ENCODE measurements around the gene EIF4E1B. TPM values are rescaled to one million over a fixed set of nuclear protein-coding genes. Genes with fewer than 3 reads are reported as not detected.

The EIF4E1B gene
- total and polyA plus RNA-seq, 4 donors = not detected

DNA sequence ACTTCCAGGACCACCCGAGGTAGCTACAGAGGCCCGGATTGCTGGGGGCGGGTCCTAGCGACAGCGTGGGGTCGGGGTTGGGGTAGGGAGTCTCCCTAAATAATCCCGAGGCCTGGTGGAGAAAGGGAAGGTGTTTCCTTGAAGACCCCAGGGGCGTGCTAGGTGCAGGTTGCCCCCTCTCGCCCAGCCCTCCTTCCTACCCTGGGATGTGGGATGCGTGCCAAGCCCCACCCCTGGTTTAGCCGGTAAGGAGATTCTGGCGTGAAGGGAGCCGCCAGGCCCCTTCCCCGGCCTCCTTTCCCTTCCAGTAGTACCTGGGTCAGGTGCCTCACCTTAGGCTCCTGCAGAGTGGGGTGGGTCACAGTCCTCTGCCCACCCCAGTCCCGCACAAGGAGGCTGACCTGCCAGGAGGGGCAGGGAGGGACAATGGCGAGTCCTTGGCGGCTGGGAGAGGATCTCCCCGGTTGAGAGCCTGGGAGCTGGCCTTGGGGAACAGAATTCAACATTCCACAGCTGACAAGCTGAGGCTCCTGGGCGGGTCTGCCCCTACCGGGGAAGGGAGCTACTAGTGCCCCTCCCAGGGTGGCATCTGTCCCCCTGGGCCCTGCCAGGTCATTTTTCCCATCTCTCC is 17.5 kb downstream of the EIF4E1B start:
- Histone ChIP-seq H3K4me3 (ENCODE audit: low read depth in 1 of 3, low read length in 3 of 3) (peak overlapping the region; percentile 53 to 83 (median 71)), H3K4me1 (ENCODE audit: control insufficient read depth in 4 of 4, insufficient read depth in 4 of 4, low read length in 3 of 4) (peaks cover 5 to 18% (median 14%) of the 10 kb centered on the region in 4 donors), H3K9ac (ENCODE audit: low read depth in 1 of 2, low read length in 2 of 2) (peak overlapping the region; percentile 4 to 72), H3K9me3 (ENCODE audit: control insufficient read depth in 4 of 4, low read length in 3 of 4) (no peaks in the 10 kb centered on the region), H3K27me3 (ENCODE audit: control insufficient read depth in 4 of 4, insufficient read depth in 4 of 4, low read length in 3 of 4) (no peaks in the 10 kb centered on the region), H3K36me3 (ENCODE audit: control insufficient read depth in 4 of 4, insufficient read depth in 3 of 4, low read depth in 1 of 4, low read length in 3 of 4) (peaks cover 0 to 4% (median 0%) of the 10 kb centered on the region in 4 donors), H3K27ac (ENCODE audit: low read depth in 1 of 2, low read length in 2 of 2) (no peak overlapping the region)
- DNase-seq (ENCODE audit: low spot score) = peak; percentile 80
- 28% methylated on average over 20 of the region's 20 CpGs for WGBS
- TF ChIP-seq SP1 (IDR thresholded peaks at IDR 0.05) (no peak), EGR1 (IDR thresholded peaks at IDR 0.05; ENCODE audit: low read depth in 2 of 2) (no peak), FOXA1 (IDR thresholded peaks at IDR 0.05) (no peak), YY1 (IDR thresholded peaks at IDR 0.05) (no peak), HNF4G (IDR thresholded peaks at IDR 0.05) (no peak), RXRA (IDR thresholded peaks at IDR 0.05) (no peak), TAF1 (conservative IDR thresholded peaks at IDR 0.05) (no peak)
- TF ChIP-seq, protein P1, sequence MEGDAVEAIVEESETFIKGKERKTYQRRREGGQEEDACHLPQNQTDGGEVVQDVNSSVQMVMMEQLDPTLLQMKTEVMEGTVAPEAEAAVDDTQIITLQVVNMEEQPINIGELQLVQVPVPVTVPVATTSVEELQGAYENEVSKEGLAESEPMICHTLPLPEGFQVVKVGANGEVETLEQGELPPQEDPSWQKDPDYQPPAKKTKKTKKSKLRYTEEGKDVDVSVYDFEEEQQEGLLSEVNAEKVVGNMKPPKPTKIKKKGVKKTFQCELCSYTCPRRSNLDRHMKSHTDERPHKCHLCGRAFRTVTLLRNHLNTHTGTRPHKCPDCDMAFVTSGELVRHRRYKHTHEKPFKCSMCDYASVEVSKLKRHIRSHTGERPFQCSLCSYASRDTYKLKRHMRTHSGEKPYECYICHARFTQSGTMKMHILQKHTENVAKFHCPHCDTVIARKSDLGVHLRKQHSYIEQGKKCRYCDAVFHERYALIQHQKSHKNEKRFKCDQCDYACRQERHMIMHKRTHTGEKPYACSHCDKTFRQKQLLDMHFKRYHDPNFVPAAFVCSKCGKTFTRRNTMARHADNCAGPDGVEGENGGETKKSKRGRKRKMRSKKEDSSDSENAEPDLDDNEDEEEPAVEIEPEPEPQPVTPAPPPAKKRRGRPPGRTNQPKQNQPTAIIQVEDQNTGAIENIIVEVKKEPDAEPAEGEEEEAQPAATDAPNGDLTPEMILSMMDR (IDR thresholded peaks at IDR 0.05; ENCODE audit: low read depth, low read length, missing input control) = no peak
- TF ChIP-seq, protein P2, sequence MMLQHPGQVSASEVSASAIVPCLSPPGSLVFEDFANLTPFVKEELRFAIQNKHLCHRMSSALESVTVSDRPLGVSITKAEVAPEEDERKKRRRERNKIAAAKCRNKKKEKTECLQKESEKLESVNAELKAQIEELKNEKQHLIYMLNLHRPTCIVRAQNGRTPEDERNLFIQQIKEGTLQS (IDR thresholded peaks at IDR 0.05) = no peak
- TF ChIP-seq, protein P3, sequence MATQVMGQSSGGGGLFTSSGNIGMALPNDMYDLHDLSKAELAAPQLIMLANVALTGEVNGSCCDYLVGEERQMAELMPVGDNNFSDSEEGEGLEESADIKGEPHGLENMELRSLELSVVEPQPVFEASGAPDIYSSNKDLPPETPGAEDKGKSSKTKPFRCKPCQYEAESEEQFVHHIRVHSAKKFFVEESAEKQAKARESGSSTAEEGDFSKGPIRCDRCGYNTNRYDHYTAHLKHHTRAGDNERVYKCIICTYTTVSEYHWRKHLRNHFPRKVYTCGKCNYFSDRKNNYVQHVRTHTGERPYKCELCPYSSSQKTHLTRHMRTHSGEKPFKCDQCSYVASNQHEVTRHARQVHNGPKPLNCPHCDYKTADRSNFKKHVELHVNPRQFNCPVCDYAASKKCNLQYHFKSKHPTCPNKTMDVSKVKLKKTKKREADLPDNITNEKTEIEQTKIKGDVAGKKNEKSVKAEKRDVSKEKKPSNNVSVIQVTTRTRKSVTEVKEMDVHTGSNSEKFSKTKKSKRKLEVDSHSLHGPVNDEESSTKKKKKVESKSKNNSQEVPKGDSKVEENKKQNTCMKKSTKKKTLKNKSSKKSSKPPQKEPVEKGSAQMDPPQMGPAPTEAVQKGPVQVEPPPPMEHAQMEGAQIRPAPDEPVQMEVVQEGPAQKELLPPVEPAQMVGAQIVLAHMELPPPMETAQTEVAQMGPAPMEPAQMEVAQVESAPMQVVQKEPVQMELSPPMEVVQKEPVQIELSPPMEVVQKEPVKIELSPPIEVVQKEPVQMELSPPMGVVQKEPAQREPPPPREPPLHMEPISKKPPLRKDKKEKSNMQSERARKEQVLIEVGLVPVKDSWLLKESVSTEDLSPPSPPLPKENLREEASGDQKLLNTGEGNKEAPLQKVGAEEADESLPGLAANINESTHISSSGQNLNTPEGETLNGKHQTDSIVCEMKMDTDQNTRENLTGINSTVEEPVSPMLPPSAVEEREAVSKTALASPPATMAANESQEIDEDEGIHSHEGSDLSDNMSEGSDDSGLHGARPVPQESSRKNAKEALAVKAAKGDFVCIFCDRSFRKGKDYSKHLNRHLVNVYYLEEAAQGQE (IDR thresholded peaks at IDR 0.05) = no peak

GRCh38 chr5:176648474-176649194 is 18.2 kb downstream of the EIF4E1B start:
- 84% methylated on average over 15 of the region's 15 CpGs for WGBS
- Histone ChIP-seq H3K27me3 (ENCODE audit: control insufficient read depth in 4 of 4, insufficient read depth in 4 of 4, low read length in 3 of 4) (no peaks in the 10 kb centered on the region), H3K36me3 (ENCODE audit: control insufficient read depth in 4 of 4, insufficient read depth in 3 of 4, low read depth in 1 of 4, low read length in 3 of 4) (peaks cover 0 to 7% (median 1%) of the 10 kb centered on the region in 4 donors), H3K4me1 (ENCODE audit: control insufficient read depth in 4 of 4, insufficient read depth in 4 of 4, low read length in 3 of 4) (peaks cover 5 to 18% (median 14%) of the 10 kb centered on the region in 4 donors), H3K9me3 (ENCODE audit: control insufficient read depth in 4 of 4, low read length in 3 of 4) (no peaks in the 10 kb centered on the region), H3K9ac (ENCODE audit: low read depth in 1 of 2, low read length in 2 of 2) (no peak overlapping the region), H3K4me3 (ENCODE audit: low read depth in 1 of 3, low read length in 3 of 3) (peak overlapping the region in 1 of 3 donors; percentile 83), H3K27ac (ENCODE audit: low read depth in 1 of 2, low read length in 2 of 2) (no peak overlapping the region)
- TF ChIP-seq JUND (IDR thresholded peaks at IDR 0.05) (no peak), EGR1 (IDR thresholded peaks at IDR 0.05; ENCODE audit: low read depth in 2 of 2) (no peak)
- DNase-seq (ENCODE audit: low spot score) = peak; percentile 69

Data from liver (tissue), 9 donors.